ENCODE measurements around the gene FBLN2. TPM values are rescaled to one million over a fixed set of nuclear protein-coding genes. Genes with fewer than 3 reads are reported as not detected.

Gene FBLN2
- total RNA-seq, 2 donors from 2014 or later: 12.8 to 318 TPM

- Histone ChIP-seq H3K36me3 (no peaks in the 10 kb centered on the region), H3K4me1 (replicated peaks) (no peaks in the 10 kb centered on the region), H3K4me3 (no peak overlapping the region), H3K9me3 (no peaks in the 10 kb centered on the region), H3K27ac (no peak overlapping the region), H3K27me3 (replicated peaks; ENCODE audit: insufficient read depth) (no peaks in the 10 kb centered on the region)
- DNase-seq (ENCODE audit: low spot score): no peak
- intact Hi-C loops (cut with DNase I): no loop called here
- 92% methylated on average over 10 of the region's 10 CpGs for WGBS
- no peak for TF ChIP-seq POLR2A (IDR thresholded peaks at IDR 0.05)
- no peak for TF ChIP-seq CTCF (IDR thresholded peaks at IDR 0.05)
- TF ChIP-seq POLR2AphosphoS5 (IDR thresholded peaks at IDR 0.05): no peak
These were observed 79.5 kb downstream of the FBLN2 start for GRCh38 chr3:13628432-13628831.

GRCh38 chr3:13628841-13629551, 80.1 kb downstream of the FBLN2 start:
- Histone ChIP-seq H3K36me3 (no peaks in the 10 kb centered on the region), H3K27me3 (replicated peaks; ENCODE audit: insufficient read depth) (no peaks in the 10 kb centered on the region), H3K4me1 (replicated peaks) (no peaks in the 10 kb centered on the region), H3K4me3 (no peak overlapping the region), H3K9me3 (no peaks in the 10 kb centered on the region), H3K27ac (no peak overlapping the region)
- no peak for TF ChIP-seq CTCF (IDR thresholded peaks at IDR 0.05)
- TF ChIP-seq POLR2A (IDR thresholded peaks at IDR 0.05): no peak
- TF ChIP-seq POLR2AphosphoS5 (IDR thresholded peaks at IDR 0.05): no peak
- no peak for DNase-seq (ENCODE audit: low spot score)
- WGBS: 96% methylated on average over 27 of the region's 27 CpGs
- intact Hi-C loops (cut with DNase I): no loop called here

- WGBS: 96% methylated on average over 16 of the region's 16 CpGs
- TF ChIP-seq CTCF (IDR thresholded peaks at IDR 0.05) (no peak), POLR2A (IDR thresholded peaks at IDR 0.05) (no peak), POLR2AphosphoS5 (IDR thresholded peaks at IDR 0.05) (no peak)
- intact Hi-C loops (cut with DNase I): no loop called here
These were observed 80.7 kb downstream of the FBLN2 start for GRCh38 chr3:13629644-13630043.

GRCh38 chr3:13631256-13631655, 82.3 kb downstream of the FBLN2 start:
- Histone ChIP-seq H3K27me3 (replicated peaks; ENCODE audit: insufficient read depth) (no peaks in the 10 kb centered on the region), H3K36me3 (no peaks in the 10 kb centered on the region), H3K4me3 (no peak overlapping the region), H3K4me1 (replicated peaks) (no peaks in the 10 kb centered on the region), H3K27ac (no peak overlapping the region), H3K9me3 (no peaks in the 10 kb centered on the region)
- DNase-seq (ENCODE audit: low spot score): no peak
- WGBS: 79% methylated on average over 11 of the region's 13 CpGs
- intact Hi-C loops (cut with DNase I): no loop called here
- TF ChIP-seq POLR2A (IDR thresholded peaks at IDR 0.05) (no peak), CTCF (IDR thresholded peaks at IDR 0.05) (no peak), POLR2AphosphoS5 (IDR thresholded peaks at IDR 0.05) (no peak)

More at GRCh38 chr3:13629644-13630043, 80.7 kb downstream of the FBLN2 start:
- no peak overlapping the region for H3K4me3 ChIP-seq
- H3K27ac ChIP-seq: no peak overlapping the region
- DNase-seq (ENCODE audit: low spot score): no peak
- no peaks in the 10 kb centered on the region for H3K36me3 ChIP-seq
- no peaks in the 10 kb centered on the region for H3K9me3 ChIP-seq
- no peaks in the 10 kb centered on the region for H3K4me1 ChIP-seq (replicated peaks)
- no peaks in the 10 kb centered on the region for H3K27me3 ChIP-seq (replicated peaks; ENCODE audit: insufficient read depth)

- no peaks in the 10 kb centered on the region for H3K9me3 ChIP-seq
- no peaks in the 10 kb centered on the region for H3K4me1 ChIP-seq (replicated peaks)
- H3K36me3 ChIP-seq: no peaks in the 10 kb centered on the region
- DNase-seq (ENCODE audit: low spot score): no peak
- intact Hi-C loops (cut with DNase I): no loop called here
- H3K4me3 ChIP-seq: no peak overlapping the region
- no peaks in the 10 kb centered on the region for H3K27me3 ChIP-seq (replicated peaks; ENCODE audit: insufficient read depth)
- TF ChIP-seq POLR2AphosphoS5 (IDR thresholded peaks at IDR 0.05) (no peak), CTCF (IDR thresholded peaks at IDR 0.05) (no peak), POLR2A (IDR thresholded peaks at IDR 0.05) (no peak)
- 83% methylated on average over 13 of the region's 13 CpGs for WGBS
- H3K27ac ChIP-seq: no peak overlapping the region
These were observed 84.3 kb downstream of the FBLN2 start for GRCh38 chr3:13633176-13633575.
